Fibroblast of mammary gland (primary cell): ENCODE data around the gene MUC5AC.

ENCODE experiments used
- DNase-seq: peaks from one replicate; pipeline ENCODE4 v3.0.0-alpha.2; 2010; ENCODE audit warnings: low read depth
- H3K4me3 ChIP-seq: 2 replicates; pipeline ENCODE4 v1.5.1; 2011; ENCODE audit warnings: low read depth, mild to moderate bottlenecking, low read length, moderate library complexity; ENCODE audit not compliant: control insufficient read depth
- TF ChIP-seq, protein P1 (sequence below): conservative IDR thresholded peaks from 2 replicates; pipeline ENCODE4 v1.5.1; 2011; ENCODE audit warnings: low read depth, low read length, inconsistent platforms; ENCODE audit not compliant: control insufficient read depth, insufficient read depth

Gene MUC5AC, protein sequence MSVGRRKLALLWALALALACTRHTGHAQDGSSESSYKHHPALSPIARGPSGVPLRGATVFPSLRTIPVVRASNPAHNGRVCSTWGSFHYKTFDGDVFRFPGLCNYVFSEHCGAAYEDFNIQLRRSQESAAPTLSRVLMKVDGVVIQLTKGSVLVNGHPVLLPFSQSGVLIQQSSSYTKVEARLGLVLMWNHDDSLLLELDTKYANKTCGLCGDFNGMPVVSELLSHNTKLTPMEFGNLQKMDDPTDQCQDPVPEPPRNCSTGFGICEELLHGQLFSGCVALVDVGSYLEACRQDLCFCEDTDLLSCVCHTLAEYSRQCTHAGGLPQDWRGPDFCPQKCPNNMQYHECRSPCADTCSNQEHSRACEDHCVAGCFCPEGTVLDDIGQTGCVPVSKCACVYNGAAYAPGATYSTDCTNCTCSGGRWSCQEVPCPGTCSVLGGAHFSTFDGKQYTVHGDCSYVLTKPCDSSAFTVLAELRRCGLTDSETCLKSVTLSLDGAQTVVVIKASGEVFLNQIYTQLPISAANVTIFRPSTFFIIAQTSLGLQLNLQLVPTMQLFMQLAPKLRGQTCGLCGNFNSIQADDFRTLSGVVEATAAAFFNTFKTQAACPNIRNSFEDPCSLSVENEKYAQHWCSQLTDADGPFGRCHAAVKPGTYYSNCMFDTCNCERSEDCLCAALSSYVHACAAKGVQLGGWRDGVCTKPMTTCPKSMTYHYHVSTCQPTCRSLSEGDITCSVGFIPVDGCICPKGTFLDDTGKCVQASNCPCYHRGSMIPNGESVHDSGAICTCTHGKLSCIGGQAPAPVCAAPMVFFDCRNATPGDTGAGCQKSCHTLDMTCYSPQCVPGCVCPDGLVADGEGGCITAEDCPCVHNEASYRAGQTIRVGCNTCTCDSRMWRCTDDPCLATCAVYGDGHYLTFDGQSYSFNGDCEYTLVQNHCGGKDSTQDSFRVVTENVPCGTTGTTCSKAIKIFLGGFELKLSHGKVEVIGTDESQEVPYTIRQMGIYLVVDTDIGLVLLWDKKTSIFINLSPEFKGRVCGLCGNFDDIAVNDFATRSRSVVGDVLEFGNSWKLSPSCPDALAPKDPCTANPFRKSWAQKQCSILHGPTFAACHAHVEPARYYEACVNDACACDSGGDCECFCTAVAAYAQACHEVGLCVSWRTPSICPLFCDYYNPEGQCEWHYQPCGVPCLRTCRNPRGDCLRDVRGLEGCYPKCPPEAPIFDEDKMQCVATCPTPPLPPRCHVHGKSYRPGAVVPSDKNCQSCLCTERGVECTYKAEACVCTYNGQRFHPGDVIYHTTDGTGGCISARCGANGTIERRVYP (N-terminal part only)

DNA sequence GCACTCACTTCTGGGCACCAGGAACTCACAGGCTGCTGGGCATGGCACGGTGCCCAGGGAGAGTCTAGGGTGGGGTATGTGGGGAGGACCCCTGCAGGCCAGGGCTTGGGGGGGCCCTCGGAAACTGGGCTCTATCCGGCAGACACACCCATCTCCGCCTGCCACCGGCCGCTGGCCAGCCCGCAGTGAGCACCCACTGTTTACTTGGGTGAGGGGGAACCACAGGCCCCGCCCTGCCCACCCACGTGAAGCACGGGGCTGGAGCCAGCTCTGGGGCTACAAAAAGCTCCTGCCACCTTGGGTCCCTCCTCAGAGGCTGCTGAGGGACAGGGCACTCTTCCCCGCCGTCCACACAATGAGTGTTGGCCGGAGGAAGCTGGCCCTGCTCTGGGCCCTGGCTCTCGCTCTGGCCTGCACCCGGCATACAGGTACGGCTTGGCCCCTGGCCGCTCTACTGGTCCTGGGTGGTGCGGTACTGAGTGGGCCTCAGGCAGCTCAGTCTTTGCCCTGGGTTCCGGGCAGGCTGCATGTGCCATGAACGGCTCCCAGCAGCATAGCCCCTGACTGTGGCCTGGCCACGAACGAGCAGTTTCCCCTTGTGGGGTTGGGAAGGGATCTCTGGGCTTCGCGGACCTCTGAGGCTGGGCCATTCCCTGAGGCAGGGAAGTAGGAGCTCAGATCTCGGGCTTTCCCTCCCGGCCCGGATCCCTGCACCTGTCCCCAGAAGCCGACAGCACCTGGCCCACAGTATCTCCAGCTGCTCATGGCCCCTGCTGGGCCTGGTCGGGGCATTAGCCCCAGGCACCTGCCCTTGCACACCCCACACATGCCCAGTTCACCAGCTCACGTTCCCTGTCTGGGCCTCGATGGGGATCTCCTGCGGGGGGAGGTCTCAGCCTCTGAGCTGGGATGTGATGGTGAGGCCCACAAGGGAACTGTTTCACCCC is at the start of gene MUC5AC:
MUC5AC (plus strand) TSS at position 309 of the 947 bp plus-strand sequence; CDS start at position 356, 47 bp downstream.
- H3K4me3 ChIP-seq, result no peak within 1 kb of the TSS
- DNase-seq, result no peak
- TF ChIP-seq, protein P1, sequence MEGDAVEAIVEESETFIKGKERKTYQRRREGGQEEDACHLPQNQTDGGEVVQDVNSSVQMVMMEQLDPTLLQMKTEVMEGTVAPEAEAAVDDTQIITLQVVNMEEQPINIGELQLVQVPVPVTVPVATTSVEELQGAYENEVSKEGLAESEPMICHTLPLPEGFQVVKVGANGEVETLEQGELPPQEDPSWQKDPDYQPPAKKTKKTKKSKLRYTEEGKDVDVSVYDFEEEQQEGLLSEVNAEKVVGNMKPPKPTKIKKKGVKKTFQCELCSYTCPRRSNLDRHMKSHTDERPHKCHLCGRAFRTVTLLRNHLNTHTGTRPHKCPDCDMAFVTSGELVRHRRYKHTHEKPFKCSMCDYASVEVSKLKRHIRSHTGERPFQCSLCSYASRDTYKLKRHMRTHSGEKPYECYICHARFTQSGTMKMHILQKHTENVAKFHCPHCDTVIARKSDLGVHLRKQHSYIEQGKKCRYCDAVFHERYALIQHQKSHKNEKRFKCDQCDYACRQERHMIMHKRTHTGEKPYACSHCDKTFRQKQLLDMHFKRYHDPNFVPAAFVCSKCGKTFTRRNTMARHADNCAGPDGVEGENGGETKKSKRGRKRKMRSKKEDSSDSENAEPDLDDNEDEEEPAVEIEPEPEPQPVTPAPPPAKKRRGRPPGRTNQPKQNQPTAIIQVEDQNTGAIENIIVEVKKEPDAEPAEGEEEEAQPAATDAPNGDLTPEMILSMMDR, result no peak

DNA sequence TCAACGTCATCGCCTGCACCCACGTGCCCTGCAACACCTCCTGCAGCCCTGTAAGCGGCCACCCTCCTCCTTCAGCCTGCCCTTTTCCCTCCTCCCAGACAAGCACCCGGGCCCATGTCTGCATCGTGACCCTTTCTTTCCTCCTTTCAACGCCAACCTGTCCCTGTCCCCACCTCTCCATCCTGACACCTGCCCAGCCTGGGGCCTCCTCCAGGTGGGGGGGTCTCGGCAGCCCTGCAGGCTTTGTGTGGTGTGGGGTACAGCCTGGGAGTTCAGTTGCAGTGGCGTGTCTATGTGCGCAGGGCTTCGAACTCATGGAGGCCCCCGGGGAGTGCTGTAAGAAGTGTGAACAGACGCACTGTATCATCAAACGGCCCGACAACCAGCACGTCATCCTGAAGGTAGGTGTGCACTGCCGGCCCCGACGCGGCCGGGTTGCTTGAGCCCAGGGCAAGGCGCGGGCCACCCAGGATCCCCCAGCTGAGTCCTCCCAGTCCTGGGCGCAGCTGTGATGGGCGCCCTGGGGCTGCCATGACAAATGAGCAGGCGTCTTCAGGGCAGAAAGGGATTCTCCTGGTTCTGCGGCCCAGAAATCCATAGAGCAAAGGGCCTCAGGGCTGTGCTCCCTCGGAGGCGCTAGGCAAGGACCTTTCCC is 49.4 kb upstream of the MUC5AC start:
- TF ChIP-seq, protein P1, result no peak
- no peak for DNase-seq
- no peak overlapping the region for H3K4me3 ChIP-seq

DNA sequence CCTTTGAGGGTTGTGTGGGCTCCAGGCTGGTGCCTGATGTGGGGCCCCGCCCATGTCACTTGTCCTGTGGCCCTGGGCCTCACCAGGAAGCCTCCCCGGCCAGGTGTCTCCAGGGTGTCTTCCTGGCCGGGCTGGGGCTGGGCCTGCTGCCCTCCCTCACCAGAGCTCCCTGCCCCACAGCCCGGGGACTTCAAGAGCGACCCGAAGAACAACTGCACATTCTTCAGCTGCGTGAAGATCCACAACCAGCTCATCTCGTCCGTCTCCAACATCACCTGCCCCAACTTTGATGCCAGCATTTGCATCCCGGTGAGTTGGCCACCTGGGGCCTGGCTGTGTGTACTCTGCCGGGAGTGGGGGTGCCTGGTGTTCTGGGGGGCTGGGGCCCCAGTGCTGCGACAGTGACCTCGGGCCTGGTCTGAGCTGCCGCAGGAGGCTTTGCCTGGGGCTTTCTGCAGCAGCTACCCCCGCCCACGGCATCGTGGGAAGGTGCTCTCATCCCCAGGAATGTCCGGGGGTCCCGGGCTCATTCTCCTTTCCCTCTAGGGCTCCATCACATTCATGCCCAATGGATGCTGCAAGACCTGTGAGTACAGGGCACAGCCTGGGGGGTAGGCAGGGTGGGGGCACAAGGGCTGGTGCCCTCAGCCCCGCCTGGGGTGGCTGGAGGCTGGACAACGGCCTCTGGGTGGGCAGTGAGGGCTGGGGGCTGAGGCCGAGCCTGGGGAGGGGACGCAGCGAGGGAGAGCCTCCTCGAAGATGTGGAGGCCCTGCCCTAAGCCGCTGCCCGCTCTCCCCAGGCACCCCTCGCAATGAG is 48.4 kb upstream of the MUC5AC start:
- TF ChIP-seq, protein P1, result no peak
- no peak overlapping the region for H3K4me3 ChIP-seq
- no peak for DNase-seq

DNA sequence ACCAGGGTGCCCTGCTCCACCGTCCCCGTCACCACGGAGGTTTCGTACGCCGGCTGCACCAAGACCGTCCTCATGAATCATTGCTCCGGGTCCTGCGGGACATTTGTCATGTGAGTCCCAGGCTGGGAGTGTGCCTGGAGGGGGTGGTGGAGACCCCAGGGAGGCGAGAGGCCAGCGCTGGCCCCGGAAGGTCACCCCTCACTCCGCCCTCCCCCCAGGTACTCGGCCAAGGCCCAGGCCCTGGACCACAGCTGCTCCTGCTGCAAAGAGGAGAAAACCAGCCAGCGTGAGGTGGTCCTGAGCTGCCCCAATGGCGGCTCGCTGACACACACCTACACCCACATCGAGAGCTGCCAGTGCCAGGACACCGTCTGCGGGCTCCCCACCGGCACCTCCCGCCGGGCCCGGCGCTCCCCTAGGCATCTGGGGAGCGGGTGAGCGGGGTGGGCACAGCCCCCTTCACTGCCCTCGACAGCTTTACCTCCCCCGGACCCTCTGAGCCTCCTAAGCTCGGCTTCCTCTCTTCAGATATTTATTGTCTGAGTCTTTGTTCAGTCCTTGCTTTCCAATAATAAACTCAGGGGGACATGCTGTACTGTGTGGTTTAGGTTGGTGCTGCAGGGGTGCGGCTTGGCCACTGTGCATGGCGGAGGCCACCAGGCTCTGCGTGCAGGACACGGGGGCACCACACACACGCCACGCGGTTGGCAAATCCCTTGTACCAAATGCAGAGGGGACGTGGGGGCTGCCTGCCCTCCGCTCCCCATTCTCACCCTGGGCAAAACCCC is 47.6 kb upstream of the MUC5AC start:
- DNase-seq, result no peak
- TF ChIP-seq, protein P1, result no peak
- H3K4me3 ChIP-seq, result no peak overlapping the region
